ENCODE results near the gene UBE2J2.
"Not testable (repeated sequence)": the region's sequence is repeated elsewhere in the genome, so short reads cannot be mapped to it uniquely, and the experiment has no call there.

UBE2J2 gene

DNA sequence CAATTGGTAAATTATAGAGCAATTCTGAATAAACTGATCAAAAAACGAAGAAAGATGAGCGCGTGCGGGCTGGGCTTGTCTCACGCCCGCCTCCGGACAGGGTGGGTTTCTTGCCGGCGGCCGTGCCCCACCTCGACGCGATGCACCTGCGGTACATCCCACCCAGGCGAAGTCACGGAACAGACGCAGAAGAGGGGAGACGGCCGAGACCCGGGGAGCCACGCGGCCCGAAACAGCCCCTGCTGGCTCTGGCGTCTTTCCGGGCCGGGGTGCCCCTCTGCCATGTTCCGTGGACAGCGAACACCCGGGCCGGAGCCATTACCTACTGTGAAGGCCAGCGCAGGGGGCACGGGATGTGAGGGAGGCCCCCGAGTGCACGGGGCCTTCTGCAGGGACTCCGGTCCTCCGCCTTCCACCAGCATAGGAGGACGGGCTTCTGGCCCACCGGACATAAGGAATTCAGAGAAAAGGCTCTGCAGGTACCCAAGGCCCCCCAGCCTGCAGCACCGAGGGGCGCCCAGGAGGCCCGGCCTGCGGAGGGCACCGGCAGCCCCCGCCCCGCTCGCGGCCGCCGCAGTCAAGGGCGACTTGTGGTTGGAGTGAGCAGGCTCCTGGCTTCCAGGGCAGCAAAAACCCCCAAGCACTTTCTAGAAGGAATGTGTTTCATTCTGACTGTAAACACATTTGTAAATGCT, 19.5 kb downstream of the UBE2J2 start:
- DNase-seq: no peak

DNA sequence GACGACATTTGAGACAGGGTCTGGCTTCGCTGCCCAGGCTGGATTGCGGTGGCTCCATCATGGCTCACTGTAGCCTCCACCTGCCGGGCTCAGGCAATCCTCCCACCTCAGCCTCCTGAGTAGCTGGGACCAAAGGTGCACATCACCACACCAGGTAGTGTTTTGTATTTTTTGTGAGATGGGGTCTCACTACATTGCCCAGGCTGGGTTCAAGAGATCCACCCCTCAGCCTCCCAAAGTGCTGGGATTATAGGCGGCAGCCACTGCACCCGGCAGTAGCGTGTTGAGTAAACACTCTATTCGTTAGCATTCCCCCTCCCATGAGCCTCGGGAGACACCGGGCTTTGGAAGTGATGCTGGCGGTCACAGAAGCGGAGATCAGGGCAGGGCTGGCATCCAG, 20.3 kb downstream of the UBE2J2 start:
- no peak for DNase-seq

DNA sequence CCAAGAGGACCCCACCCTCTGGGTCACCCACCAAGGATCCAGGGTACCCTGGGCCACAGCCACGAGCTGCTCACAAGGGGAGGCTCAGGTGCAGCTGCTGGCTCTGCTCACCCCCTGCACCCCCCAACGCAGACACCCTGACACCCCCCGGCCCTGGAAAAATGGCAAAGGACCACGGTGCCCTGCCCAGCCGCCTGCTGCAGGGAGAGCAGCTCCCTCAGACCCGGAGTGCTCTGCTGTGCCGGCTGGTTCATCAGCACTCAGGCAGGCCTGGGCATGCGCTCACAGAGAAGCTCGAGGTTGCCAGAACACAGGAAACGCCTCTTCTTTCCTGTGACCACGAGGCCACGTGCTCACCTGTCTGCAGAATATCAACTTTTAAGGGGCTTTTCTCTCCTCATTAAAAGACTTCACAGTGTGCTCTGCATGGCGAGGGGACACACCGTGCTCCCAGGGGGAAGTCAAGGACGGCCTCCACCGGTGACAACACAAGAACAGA, 22.8 kb downstream of the UBE2J2 start:
- DNase-seq: peak; percentile 51

DNA sequence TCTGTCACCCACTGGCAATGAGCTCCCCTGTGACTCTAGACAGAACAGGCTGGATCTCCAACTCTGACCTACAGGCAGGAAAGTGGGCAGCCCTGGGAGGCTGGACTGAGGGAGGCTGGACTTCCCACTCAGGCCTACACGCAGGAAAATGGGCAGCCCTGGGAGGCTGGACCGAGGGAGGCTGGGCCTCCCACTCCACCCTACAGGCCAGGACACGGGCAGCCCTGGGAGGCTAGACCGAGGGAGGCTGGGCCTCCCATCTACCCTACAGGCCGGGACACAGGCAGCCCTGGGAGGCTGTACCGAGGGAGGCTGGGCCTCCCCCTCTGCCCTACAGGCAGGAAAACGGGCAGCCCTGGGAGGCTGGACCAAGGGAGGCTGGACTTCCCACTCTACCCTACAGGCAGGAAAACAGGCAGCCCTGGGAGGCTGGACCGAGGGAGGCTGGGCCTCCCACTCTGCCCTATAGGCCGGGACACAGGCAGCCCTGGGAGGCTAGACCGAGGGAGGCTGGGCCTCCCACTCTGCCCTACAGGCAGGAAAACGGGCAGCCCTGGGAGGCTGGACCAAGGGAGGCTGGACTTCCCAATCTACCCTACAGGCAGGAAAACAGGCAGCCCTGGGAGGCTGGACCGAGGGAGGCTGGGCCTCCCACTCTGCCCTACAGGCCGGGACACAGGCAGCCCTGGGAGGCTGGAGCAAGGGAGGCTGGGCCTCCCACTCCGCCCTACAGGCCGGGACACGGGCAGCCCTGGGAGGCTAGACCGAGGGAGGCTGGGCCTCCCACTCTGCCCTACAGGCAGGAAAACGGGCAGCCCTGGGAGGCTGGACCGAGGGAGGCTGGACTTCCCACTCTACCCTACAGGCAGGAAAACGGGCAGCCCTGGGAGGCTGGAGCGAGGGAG, 25.4 kb downstream of the UBE2J2 start:
- not testable (repeated sequence) for DNase-seq

DNA sequence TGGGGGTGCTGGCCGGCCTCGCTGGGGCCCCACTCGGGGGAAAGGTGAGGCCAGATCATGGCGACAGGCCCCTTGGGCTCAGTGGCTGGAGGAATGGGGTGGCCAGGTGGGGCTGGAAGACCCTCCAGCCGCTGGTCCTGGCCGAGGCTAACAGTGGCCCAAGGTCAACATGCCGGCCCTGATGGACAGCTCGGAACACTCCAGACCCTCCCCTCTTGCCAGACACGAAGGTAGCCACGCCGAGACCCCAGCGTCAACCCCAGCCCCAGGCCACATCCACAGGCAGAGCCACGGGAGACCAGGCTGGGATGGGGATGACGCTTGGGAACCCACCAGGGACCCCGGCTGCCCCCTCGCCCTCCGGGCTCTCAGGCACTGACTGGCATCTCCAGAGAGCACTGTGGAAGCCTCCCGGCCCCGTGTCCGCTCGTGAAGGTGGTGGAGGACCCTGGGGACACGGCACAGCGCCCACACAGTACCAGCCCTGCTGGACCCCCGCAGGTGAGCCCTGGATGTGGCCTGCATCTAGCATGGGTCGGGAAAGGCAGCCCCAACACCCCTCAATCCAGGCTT, 26.2 kb downstream of the UBE2J2 start:
- no peak for DNase-seq

DNA sequence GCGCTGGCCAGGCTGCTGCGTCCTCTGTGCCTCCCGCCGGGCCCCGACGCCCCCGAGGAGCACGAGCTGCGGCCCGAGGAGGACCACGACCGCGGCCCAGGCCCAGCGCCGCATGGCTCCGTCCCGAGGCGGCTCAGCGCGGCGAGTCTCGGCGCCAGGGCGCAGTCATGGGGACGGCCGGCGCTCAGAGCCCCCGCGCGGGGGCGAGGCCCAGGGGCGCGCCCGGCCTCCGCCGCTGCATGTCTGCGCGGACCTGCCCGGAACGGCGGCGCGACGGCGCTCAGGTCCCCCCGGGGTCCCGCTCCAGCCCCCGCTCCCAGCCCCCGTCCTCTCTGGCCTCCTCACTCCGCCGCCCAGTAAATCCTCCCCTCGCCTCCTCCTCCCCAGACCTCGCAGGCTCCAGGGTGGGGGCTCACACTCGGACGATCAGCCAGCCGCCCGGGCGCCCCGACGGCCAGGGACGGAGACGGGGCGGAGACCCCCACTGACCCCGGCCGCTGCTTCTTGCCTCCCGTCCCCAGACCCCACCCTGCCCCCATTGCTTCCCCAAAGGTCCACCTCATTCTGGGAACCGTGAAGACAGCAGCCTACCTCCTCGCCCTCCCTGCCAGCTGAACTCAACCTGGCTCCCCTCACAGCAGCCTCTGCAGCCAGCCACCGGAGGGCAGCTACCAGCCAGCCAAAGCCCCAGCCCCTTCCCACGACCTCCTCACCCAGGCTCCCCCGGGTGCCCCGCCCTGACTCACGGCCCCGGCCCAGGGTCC, 26.9 kb downstream of the UBE2J2 start, which contains the start of gene C1QTNF12:
C1QTNF12 (minus strand) TSS at position 146 of the 764 bp plus-strand sequence; CDS start at position 114, 32 bp downstream.
- no peak for DNase-seq

DNA sequence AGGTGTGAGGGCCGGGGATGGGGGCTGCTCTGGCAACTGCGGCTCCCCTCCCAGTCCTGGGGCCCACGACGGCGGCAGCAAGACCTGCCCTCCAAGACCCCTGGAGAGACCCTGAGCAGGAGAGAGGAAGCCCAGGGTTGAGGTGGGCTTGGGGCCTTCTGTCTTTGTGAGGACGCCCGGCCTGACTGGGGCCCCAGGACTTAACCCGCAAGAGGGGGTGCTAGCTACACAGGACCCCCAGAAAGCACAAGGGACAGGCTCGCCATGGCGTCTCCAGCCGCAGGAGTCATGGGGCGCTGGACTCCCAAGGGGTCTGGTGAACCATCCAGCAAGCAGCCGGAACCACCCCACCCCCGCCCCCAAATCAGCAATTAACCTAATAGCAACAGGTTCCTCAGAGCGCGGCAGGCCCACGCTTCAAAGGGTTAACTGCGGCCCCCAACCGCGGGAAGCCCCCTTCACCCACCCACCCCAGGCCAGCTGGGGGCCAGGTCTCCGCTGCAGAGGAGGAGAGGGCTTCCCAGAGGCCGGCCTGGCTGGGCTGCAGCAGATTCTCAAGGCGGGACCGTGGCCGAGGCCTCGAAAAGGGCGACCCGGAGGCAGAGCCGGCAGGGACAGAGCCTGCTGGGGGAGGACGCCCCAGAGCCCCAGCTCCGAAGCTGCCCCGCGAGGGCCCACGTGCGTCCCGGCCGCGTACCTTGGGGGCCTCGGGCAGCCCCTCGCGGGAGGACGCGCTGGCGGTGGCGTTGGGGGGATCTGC, 27.7 kb downstream of the UBE2J2 start:
- DNase-seq: no peak

DNA sequence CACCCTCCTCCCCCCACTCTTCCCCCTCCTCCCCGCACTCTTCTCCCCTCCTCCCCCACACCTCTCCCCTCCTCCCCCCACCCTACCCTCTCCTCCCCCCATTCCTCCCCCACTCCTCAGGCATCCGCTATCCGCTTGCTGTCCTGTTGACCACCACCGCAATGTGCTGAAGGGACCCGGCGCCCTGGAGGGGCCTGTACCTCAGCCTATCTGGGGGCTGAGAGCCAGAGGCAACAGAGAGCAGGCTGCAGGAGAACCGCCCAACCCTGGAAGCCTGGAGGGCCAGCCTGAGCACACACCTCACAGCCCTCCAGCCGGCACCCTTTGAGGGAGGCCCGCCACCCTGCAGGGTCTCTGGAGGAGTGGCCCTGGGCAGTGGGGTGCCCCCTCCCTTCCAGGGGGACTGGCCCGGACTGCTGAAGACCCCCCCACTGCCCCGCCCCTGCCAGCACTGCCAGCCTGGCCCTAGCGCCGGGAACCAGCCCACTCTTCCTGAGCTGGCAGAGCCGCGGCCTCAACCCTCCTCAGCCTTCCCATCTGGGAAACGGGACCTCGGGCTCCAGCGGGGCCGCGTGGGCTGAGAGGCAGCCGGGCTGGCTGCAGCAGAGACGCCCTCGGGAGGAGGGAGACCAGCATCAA, 28.4 kb downstream of the UBE2J2 start:
- no peak for DNase-seq

DNA sequence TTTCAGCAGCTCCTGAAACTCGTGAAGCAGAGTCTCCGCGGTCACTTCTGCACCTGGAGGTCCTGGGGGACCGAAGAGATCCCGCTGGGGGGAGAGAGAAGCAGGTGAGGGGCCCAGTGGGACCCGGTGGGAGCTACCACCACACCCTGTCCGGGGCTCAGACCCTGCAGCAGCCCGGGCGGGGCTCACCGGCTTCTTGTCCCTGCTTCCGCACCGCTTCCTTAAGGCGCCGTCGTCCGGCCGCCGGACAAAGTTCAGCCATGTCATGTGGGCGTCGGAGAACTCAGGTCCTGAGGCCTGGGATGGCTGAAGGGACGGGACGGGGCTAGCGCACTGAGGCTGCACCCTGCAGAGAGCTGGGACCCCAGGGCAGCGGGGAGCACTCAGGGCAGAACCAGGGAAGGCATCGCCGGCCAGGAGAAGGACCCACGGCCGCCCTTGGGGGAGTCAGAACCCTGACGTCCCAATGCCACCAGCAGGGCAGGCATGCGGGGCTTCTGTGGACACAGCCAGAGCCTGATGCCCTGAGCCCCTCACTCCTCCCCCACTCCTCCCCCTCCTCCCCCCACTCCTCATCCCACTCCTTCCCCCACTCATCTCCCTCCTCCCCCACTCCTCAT, 29.4 kb downstream of the UBE2J2 start:
- DNase-seq: no peak

DNA sequence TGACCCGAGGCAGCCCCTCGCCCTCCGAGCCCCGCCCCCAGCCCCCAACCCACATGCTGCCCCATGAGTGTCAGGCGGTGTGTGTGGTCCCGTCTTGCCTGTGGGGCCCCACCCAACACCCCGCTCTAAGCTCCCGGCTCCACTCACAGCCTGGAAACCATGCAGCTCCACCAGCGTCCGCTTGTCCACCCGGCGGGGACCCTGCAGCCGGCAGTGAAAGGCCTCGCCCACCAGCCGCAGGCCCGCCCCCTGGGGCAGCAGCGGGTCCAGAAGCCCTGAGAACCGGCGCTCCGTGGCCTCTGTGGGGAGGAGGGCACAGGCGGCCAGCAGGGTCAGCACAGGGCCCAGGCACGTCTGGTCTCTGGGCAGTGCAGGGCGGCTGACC, 29.9 kb downstream of the UBE2J2 start:
- no peak for DNase-seq

DNA sequence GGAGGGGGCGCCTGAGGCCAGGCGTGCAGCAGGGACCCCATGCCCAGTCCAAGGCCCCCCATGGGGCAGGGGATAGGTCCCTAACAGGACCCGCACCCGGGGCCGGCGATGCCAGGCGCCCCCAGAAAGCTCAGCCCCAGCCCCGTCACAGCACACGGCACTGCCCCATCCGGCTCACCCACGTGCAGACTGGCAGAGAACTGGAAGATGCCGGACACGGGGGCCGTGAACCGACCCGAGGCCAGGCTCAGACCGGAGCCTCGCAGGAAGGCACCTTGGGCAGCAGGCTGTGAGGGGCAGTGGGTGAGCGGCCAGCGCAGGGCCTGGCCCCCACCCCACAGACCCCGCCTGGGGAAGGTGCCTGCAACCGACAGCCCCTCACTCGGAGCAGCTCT, 30.4 kb downstream of the UBE2J2 start:
- no peak for DNase-seq

DNA sequence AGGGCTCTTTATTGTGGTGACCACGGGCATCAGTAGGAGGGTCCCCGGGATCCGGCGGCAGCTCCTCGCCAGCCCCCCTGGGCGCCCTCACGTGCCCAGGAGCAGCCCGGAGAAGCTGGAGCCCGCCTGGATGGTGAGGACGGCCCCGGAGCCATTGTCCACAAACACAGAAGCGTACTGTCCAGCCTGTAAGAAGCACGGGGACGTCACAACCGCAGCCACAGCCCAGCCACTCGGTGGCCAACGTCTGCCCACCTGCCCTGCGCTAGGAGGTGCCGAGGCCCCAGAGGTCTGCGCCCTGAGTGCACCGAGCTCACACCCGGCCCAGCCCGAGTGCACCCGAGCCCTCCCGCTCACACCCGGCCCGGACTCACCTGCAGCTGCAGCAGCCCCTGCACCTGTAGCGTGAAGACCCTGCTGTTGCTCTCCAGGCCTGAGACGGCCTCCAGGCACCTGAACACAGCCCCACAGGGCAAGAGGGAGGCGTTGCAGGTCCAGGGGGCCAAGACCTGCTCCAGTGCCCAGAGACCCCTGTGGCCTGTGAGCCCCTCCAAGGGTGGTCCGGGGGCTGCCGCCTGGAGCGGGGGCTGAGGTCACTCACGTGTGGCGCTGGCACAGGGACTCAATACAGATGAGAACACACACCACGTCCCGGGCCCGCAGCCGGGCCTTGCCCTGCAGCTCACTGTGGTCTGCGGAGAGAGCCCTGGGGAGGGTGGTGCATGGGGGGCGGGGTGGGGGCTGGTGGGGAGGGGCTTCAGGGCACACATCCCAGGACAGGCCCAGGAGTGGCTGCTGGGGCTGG, 31.0 kb downstream of the UBE2J2 start:
- DNase-seq: no peak

DNA sequence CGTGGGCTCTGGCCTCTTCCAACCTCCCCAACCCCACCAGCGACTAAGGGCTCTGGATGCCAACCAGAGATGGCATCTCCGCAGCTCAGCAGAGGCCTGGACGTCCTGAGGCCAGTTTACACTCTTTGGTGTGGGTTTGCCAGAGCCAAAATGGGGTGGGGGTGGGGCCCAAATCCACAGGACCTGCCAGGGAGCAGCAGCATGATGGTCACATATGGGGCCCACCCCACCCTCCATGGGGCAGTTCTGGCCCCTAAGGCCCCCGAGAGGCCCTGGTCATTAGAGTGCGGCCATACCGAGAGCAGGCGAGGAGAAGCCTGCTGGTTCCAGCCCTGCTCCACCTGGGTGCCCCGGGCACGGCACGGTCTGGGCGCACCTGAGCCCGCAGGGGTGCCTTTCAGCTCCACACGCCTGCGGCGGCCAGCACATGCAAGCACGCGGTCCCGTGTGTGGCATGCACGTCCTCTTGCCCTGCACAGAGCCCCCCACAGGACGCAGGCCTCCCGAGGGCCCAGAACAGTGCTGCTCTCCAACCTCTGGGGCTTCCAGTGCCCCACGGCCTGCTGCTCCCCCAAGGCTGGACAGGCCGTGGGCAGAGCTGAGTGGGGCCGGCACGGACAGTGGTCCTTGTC, 31.9 kb downstream of the UBE2J2 start:
- no peak for DNase-seq

DNA sequence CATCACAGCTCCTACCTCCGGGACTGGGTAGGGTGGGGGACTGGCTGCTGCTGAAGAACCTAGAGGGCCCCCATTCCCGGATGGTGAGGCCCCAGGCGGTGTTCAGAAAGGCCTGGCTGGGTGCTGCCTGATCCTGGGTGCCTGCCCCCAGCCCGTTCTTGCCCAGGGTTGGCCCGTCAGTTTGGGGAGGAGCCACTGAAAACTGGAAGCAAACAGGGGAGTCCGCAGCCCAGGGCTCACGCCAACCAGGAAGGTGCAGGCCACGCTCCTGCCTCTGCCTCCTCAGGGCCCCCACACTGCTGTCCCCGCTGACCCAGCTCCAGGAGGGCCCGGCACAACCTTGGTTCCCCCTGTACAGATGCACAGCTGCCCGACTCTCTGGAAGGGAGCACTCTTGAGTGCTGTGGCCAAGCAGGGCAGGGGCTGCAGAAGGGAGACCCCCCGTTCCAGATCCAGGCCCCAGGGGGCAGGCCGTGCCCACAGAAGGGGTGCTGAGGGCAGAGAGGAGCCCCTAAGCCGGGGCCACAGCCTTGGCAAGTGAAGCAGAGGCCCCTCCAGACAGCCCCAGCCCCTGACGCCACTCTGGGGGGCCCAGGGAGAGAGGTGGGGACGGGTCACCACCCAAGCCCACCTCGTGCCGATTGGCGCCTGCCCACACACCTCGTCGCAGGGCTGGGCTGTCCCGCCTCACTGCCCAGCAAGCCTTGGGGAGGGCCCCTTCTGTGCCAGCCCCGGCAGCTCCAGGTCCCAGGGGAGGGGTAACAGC, 32.6 kb downstream of the UBE2J2 start:
- no peak for DNase-seq

DNA sequence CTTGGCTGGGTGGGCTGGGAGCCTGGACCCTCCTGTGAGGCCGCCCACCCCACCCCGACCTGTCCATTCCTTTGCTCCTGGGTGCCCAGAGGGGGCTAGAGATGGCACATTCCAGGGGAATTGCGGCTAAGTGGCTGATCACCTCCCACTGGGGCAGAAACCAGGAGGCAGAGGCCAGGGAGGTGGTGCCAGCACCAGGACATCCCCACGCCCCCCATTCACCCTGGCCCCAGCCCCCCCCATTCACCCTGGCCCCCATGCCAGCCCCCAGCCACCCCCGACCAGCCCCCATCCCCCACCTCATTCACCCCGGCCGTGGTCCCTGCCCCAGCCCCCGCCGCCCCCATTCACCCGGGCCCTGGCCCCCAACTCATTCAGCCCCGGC, 33.3 kb downstream of the UBE2J2 start:
- DNase-seq: no peak

DNA sequence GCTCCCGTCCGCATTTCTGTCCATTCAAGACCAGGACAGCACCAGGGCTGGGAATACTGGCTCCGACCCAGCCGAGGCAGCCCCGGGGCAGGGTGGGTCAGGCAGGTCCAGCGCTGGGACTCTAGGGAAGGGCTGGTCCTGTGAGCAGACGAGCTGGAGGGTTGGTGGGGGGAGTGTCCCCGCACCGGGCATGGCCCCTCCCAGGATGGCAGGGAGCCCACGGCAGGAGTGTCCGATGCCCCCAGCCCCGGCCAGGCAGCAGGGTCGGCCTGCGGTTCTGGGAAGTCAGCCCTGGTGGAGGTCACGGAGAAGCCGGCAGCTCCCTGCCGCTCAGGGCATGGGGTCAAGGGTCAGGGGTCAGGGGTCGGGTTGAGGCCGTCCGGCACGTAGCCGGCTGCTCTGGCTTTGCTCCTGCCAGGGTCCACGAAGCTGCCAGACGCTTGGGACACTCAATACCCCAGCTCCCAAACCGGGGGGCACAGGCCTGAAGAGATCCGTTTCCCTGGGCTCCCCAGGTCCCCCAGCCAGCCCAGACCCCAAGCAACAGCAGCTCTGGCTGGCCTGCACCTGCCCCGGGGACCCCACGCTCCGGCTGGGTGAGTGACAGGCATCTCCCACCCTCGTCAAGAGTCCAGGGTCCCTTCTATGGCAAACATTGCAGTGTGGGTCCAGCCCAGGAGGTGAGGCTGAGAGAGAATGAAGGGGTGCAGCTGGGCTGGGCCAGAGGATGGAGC, 33.9 kb downstream of the UBE2J2 start:
- DNase-seq: no peak

DNA sequence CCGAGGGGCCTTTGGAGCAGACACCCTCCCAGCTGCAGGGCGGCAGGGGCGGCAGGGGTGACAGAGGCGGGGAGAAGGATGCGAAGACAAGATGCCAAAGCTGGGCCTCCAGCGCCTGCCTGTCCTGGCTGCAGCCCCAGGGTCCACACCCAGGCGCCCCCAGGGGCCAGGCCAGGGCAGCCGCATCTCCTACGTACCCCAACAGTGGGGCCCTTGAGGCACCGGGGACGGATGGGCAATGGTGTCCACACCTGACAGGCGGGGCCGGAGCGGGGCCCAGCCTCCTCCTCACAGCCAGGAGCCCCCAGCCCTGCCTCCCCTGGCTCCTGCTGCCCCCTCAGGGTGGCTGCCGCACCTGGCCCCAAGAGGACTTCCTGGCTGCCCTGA, 34.4 kb downstream of the UBE2J2 start:
- no peak for DNase-seq

DNA sequence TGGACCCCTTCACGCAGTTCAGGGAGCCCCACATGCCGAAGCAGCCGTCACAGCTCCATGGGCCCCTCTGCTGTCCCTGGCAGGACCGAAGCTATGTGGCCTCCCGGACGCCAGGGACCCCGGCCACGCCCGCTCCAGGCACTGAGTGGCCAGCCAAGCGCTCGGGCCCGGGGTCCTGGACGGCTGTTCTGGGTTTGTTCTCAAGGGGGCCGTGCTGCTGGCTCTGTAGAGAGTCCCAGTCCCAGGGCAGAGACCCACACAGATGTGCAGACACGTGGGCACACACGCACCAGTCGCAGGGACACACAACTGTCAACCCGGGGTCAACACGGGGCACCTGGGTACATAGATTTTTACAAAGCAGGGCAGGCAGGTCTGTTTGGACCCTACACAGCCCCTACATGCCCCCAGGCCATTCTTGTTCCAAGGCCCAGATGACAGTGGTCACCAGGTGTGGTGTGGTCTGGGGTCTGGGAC, 34.9 kb downstream of the UBE2J2 start:
- DNase-seq: no peak
